Forelimb muscle (tissue), 1 donor: ENCODE measurements around the gene KIF25. TPM values are rescaled to one million over a fixed set of nuclear protein-coding genes. Genes with fewer than 3 reads are reported as not detected.
"Not testable (repeated sequence)": the region's sequence is repeated elsewhere in the genome, so short reads cannot be mapped to it uniquely, and the experiment has no call there.

Experiments
- DNase-seq: peaks from one replicate; pipeline ENCODE4 v3.0.0-alpha.2; 2013; ENCODE audit warnings: low read depth
- polyA plus RNA-seq: library from polyadenylated mRNA; unstranded; fragments of 120-200 nt; gene quantifications from one replicate; pipeline ENCODE4 v1.2.1, GENCODE V29; 2013; ENCODE audit not compliant: insufficient read length

KIF25 gene
- polyA plus RNA-seq, 1 donor, result 0.73 TPM

GRCh38 chr6:167974640-167975344 lies 22.7 kb upstream of the KIF25 start:
- no peak for DNase-seq

- no peak for DNase-seq
Measured at GRCh38 chr6:167975458-167975857, 22.0 kb upstream of the KIF25 start.

- not testable (repeated sequence) for DNase-seq
Measured at GRCh38 chr6:167976116-167976657, 21.3 kb upstream of the KIF25 start.

DNA sequence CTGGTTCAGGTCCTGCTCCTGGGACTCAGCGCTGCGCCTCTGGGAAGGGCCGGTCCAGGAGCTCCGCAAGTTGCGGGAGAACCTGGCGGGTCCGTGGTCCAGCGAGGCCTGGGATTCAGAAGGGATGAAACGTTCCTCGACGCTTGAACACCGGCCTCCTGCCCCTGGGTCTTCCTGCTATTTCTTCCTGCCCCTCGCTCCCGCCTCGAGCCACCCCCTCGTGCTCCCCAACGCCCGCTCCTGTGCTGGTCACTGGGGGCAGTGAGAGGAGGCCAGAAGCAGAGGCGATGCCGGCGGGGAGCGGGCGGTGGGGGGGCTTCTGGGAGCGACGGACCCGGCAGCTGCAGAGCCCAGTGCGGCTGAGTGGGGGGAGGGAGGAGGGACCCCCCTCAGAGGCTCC lies 20.8 kb upstream of the KIF25 start:
- DNase-seq, result no peak

DNA sequence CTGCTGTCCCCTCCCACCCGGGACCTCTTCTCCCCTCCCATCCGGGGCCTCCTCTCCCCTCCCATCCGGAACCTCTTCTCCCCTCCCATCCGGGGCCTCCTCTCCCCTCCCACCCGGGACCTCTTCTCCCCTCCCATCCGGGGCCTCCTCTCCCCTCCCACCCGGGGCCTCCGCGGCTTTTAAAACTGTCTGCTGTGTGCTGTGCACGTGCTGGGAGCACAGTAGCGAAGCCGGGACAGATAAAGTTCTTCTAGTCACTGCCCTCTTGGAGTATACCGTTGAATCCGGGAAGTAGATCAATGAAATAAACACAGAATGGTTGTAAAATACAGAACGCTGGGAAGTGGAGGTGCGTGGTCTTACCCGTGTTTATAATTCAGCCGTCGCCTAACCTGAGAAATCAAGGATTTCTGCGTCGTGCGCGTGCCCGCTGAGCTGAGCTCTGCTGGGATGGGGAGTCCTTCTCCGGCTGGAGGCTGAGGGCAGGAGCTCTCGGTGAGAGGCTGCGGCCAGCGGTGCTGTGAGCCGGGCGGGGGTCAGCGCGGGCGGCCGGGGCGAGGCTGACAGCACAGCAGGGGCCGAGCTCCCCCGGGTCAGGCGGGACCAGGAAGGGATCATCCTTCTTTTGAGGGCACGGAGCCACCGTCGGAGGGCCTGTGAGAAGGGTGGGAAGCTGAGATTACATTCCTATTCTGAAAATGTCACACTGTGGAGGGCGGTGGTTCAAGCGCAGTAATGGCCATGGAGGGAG lies 19.6 kb upstream of the KIF25 start:
- no peak for DNase-seq

- no peak for DNase-seq
Measured at GRCh38 chr6:167978607-167979006, 18.9 kb upstream of the KIF25 start.

DNA sequence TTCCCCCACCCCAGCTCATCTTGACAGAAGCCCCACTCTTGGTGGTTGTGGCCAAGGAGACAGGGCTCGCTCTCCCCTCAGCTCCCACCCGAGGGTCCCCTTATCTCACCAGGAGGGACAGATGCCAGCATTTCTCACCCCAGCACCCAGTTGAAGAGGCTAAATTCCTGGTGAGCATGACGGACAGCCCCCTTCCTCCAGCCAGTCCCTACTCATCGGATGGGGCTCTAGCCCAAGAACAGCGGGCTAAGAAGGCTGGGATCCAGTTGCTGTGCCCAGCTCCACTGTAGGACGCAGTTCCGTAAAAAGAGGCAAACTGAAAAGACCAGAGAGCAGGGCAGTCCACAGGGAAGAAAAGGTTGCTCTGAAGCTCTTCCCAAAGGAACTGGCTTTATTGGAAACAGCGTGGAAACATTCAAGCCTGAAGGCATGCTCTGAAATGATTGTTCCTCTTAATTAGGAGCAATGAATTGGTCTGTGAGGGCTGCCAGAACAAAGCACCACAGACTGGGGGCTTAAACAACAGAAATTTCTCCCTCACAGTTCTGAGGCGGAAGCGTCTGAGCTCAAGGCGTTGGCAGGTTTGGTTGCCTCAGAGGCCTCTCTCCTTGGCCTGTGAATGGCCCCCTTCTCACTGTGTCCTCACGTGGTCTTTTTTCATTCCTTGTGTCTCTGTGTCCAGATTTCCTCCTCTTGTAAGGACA lies 17.9 kb upstream of the KIF25 start:
- no peak for DNase-seq

DNA sequence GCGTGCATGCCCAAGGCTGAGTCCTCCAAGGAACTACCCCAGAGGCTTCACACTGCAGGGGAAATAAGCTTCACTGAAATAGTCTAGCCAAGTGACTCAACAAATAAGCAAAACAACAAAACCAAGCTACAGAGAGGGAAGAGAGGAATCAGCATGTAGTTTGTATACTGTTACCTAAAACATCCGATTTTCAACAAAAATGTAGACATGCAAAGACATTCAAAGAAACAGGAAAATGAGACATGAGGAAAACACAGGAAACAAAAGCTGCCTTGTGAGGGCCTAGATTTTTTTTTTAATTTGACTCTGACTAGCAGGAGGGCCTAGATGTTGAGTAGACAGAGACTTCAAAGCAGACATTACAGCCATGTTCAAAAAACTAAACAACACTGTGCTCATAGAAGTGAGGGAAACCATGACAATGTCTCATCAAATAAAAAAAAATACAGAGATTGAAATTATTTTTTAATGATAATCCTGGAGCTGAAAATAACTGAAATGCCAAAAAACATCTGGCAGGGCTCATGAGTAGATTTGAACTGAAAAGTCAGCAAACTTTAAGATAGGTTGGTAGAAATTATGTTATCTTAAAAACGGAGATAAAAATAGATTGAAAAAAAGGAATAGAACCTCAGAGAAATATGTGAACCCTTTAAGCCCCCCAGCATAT lies 16.4 kb upstream of the KIF25 start:
- DNase-seq, result no peak

DNA sequence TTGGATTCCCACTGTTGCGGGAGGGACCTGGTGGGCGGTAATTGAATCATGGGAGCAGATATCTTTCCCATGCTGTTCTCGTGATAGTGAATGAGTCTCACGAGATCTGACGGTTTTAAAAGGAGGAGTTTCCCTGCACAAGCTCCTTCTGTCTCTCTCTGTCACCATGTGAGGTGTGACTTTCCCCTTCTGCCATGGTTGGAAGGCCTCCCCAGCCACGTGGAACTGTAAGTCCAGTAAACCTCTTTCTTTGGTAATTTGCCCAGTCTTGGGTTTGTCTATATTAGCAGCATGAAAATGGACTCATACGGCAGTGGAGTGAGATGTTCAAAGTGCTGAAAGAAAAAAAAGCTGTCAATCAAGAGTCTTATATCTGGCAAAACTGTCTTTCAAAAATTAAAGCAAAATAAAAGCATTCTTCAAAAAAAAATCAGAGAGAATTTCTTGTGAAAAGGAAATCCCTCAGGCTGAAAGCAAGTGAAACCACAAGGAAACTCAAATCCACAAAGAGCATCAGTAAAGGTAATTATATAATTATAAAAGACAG lies 15.5 kb upstream of the KIF25 start:
- no peak for DNase-seq

DNA sequence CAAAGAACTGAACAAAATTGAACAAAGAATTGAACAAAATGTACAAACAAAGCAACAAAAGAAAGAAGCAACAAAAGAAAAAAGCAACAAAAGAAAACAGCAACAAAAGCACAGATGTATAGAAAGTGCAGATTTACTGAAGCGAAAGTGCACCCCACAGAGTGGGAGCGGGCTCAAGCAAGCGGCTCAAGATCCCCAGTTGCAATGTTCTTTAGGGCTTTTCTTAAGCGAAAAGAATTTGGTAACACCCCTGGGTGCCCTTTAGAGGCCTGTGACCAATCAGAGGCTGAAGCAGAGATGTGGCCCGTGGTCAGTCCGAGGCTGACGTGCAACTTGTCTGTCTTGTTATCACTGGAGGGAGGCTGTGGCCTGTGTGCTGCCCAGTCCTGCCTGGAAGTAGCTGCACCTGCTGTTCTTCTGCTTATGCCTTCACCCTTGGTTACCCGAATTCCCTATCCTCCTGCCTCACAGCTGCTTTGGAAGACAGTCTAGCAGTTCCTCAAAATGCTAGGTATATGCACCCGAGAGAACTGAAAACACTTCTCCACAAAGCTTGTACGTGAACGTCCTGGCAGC lies 13.2 kb upstream of the KIF25 start:
- no peak for DNase-seq

DNA sequence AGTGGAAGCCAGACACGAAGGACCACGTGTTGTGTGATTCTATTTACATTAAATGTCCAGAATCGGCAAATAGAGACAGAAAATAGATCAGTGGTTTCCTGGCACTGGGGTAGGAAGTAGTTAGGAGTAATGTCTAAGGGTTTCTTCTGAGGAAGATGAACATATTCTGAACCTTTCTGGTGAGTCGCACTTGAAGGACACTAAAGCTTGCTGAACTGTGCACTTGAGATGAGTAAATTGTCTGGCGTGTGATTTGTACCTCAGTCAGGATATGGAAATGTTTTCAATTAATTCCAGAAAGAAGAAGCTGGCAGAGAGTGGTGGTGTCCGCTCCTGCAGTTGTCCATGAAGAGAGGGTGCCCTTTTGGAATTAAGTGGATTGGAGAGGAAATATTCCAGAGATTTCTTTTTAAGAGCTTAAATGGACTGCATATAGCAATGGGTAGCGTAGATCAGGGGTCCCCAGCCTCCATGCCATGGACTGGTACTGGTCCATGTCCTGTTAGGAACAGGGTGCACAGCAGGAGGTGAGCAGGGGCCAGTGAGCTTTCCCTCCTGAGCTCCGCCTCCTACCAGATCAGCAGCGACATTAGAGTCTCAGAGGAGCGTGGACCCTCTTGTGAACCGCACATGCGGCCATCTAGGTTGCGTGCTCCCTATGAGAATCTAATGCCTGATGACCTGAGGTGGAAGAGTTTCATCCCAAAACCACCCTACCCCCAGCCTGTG lies 12.4 kb upstream of the KIF25 start:
- DNase-seq, result no peak

GRCh38 chr6:167985911-167986595 lies 11.4 kb upstream of the KIF25 start:
- no peak for DNase-seq

- DNase-seq, result no peak
Measured at GRCh38 chr6:167987396-167988153, 9.9 kb upstream of the KIF25 start.

- no peak for DNase-seq
Measured at GRCh38 chr6:167988154-167988495, 9.3 kb upstream of the KIF25 start.

GRCh38 chr6:167988945-167989841 lies 8.3 kb upstream of the KIF25 start:
- DNase-seq, result no peak

- DNase-seq, result no peak
Measured at GRCh38 chr6:167990016-167990945, 7.2 kb upstream of the KIF25 start.

GRCh38 chr6:167993169-167993568 lies 4.3 kb upstream of the KIF25 start:
- DNase-seq, result no peak
